SHP77 treated with DMSO at 0.1 percent for 48 hours (cell line): ENCODE measurements around the gene KIF21A.

Experiments used
- DNase-seq: peaks from one replicate; lab custom pipeline; 2025; lab: John Stamatoyannopoulos, UW

Gene KIF21A, protein sequence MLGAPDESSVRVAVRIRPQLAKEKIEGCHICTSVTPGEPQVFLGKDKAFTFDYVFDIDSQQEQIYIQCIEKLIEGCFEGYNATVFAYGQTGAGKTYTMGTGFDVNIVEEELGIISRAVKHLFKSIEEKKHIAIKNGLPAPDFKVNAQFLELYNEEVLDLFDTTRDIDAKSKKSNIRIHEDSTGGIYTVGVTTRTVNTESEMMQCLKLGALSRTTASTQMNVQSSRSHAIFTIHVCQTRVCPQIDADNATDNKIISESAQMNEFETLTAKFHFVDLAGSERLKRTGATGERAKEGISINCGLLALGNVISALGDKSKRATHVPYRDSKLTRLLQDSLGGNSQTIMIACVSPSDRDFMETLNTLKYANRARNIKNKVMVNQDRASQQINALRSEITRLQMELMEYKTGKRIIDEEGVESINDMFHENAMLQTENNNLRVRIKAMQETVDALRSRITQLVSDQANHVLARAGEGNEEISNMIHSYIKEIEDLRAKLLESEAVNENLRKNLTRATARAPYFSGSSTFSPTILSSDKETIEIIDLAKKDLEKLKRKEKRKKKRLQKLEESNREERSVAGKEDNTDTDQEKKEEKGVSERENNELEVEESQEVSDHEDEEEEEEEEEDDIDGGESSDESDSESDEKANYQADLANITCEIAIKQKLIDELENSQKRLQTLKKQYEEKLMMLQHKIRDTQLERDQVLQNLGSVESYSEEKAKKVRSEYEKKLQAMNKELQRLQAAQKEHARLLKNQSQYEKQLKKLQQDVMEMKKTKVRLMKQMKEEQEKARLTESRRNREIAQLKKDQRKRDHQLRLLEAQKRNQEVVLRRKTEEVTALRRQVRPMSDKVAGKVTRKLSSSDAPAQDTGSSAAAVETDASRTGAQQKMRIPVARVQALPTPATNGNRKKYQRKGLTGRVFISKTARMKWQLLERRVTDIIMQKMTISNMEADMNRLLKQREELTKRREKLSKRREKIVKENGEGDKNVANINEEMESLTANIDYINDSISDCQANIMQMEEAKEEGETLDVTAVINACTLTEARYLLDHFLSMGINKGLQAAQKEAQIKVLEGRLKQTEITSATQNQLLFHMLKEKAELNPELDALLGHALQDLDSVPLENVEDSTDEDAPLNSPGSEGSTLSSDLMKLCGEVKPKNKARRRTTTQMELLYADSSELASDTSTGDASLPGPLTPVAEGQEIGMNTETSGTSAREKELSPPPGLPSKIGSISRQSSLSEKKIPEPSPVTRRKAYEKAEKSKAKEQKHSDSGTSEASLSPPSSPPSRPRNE (N-terminal part only)

GRCh38 chr12:39443081-39443928, at the start of gene KIF21A:
TSS of gene KIF21A (minus strand) at chr12:39443120. CDS start at chr12:39442970, 150 bp downstream.
- peak; percentile 78 for DNase-seq

- no peak for DNase-seq
These were observed 47.8 kb upstream of the KIF21A start for GRCh38 chr12:39490500-39491282.

- DNase-seq = no peak
These were observed 40.7 kb upstream of the KIF21A start for GRCh38 chr12:39483597-39483996.

DNA sequence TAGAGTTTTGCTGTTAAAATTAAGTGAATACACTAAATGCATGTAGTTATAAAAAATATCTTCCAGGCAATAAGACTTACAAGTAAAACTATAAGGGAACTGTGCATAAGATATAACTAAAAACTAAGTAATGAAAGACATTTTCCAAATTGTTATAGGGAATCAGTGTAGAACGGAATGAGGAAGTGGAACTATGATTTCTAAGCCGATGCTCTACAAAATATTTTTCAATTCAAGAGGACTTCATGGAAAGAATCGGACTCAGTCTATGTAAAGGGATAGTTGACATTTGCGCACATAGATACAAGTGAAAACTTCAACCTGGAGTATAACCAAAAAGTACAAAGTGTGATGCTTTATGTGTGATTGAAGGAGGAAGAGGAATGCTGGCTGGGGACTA, 40.1 kb upstream of the KIF21A start:
- no peak for DNase-seq

GRCh38 chr12:39476894-39477293, 34.0 kb upstream of the KIF21A start:
- no peak for DNase-seq

DNA sequence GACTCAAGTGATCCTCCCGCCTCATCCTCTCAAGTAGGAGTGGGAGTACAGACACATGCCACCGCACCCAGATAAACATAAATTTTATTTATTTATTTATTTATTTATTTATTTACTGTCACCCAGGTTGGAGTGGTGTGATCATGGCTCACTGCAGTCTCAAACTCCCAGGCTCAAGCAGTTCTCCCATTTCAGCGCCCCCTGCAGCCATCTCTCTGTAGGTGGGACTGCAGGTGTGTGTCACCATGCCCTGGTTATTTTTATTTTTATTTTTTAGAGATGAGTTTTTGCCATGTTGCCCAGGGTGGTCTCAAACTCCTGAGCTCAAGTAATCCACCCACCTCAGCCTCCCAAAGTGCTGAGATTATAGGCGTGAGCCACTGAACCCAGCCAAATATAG, 33.2 kb upstream of the KIF21A start:
- no peak for DNase-seq

GRCh38 chr12:39475136-39475535, 32.2 kb upstream of the KIF21A start:
- DNase-seq = peak; percentile 8

DNA sequence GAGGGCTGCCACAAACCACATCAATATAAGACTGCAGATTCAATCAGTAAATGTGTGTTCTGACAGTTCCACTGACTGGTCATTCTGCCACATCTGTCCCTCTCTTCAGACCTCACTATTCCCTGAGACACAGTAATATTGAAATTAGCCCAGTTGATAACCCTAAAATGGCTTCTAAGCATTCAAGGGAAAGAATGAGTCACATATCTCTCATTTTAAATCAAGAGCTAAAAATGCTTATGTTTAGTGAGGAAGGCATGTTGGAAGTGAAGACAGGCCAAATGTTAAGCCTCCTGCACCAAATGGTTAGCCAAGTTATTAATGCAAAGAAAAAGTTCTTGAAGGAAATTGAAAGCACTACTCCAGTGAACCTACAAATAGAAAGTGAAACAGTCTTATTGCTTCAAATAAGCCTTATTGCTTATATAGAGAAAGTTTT, 24.5 kb upstream of the KIF21A start:
- DNase-seq = no peak

GRCh38 chr12:39464976-39465695, 22.2 kb upstream of the KIF21A start:
- DNase-seq = no peak

- DNase-seq = no peak
These were observed 18.1 kb upstream of the KIF21A start for GRCh38 chr12:39461059-39461458.

DNA sequence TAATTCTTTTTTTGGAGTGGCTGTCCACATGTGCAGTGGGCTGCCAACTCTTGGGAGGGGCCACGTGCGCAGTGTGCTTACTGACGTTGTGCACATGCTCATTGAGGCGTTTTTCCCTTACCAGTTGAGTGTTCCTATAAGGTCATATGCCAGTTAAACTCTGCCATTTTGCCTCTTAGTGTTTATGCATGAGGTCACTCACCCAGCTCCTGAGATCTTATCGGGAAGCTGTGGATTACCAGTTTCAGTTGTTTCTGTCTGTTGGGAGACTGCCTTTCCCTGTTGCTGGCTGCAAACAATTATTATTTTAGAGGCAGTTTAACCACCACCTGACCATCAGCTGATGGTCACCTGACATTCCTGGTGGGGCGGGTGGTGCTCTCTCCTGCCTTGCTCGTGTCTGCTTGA, 16.1 kb upstream of the KIF21A start:
- no peak for DNase-seq

GRCh38 chr12:39451977-39452376, 9.1 kb upstream of the KIF21A start:
- DNase-seq = no peak

GRCh38 chr12:39448038-39448437, 5.1 kb upstream of the KIF21A start:
- DNase-seq = no peak

DNA sequence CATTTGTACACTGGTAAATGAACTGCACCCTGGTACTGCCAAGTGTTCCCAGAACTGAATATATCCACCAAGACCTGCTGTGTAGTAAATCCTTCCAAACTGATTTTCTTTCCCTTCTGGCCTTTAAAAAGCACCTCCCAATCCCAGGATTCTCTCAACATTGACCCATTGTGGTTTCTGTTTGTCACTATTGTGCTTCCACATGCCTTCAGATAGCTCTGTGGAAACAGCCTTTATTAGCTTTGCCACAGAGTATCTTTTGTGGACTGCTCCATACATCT, 949 bp upstream of the KIF21A start:
- no peak for DNase-seq

- no peak for DNase-seq
These were observed 164 bp downstream of the KIF21A start for GRCh38 chr12:39442831-39443080.

GRCh38 chr12:39441963-39442830, 723 bp downstream of the KIF21A start:
- peak; percentile 33 for DNase-seq

DNA sequence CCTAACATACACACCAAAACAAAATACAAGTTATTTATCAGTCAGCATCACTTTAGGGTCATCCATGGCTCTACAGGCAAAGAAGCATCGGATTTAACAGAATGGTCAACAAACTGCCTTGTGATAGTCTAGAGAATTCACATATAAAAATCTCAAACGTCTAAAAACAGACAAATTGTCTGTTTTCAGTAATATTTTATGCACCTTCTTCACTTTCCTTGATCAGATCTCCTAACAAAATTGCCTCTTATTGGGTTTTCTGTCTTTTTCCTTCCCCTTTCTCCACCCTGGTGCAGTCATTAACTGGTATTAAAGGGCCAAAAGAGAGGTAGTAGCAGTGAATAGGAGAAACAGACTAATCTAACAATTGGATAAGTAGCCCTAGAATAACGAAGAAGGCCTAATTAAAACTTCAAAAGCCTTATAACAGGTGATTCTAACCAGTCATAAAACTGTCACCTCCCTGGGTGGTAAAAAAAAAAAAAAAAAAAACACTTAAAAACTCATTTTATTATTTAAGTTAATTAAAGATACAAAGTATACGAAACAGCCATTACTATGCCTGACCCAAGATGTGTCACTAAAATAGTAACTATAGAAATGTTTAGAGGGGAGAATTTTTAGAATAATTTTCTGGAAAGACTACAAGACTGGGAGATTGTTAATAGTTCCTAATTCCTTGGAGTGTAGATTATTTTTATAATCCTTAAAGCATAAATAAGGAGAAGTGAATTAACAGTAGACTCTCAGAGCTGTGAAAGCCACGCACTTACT, 1.5 kb downstream of the KIF21A start:
- peak; percentile 5 for DNase-seq

GRCh38 chr12:39440781-39441180, 2.1 kb downstream of the KIF21A start:
- DNase-seq = no peak
